ENCODE data around the gene KRTAP10-11. TPM values are rescaled to one million over a fixed set of nuclear protein-coding genes. Genes with fewer than 3 reads are reported as not detected.

KRTAP10-11 gene
- polyA plus RNA-seq, 1 of the 3 experiments (the other 2 are of a cell fraction), result not detected

DNA sequence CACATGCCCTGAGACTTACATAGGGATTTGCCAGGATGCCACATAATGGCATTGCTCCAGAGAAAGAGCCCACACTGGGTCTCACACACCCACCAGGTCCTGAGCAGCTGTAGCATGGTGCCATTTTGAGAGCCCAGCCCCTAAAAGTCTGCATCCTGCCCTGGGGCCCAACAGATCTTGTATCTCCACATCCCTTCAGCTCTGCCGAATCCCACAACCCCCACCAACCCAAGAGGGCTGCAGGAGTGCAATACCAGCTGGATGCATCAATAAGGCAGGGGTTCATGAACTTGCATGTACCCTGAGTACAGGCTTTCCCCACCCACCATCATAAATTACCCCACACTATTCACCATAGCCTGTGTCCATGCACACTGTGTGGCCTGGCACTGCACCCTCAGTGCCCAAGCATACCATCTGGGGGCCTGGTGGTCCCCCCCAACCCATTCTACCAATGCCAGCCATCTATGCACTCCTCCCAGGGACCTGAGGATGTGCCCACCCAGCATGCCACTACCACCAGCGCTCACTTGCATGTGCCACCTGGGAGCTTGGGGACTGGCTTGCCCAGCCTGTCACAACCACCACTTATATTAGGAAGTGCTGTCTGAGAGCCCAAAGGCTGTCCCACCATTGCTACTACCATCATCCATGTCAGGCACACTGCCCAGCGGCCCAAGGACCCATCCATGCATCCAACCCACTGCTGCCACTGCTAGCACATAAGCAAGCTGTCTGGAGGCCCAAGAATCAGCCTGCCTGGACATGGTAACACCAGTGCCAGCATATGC is 24.6 kb downstream of the KRTAP10-11 start:
- H3K9ac ChIP-seq, result no peak overlapping the region
- no peak for DNase-seq
- H3K9me3 ChIP-seq, result 0 out of 2 replicates have a peak, but pooled peaks cover 7% of the 10 kb centered on the region
- peaks cover 0 to 3% of the 10 kb centered on the region in 2 experiments; a peak in 1 of 4 replicates for H3K4me1 ChIP-seq (ENCODE audit: control insufficient read depth in 1 of 2, insufficient read depth in 2 of 2, low read depth in 1 of 2, low read length in 1 of 2)
- no peak overlapping the region for H3K4me3 ChIP-seq (ENCODE audit: low read depth in 2 of 2, low read length in 1 of 2)
- H3K36me3 ChIP-seq (replicated peaks in 1 of 2; ENCODE audit: control insufficient read depth in 1 of 2, insufficient read depth in 2 of 2, low read length in 1 of 2), result no peaks in the 10 kb centered on the region
- no peaks in the 10 kb centered on the region for H3F3A ChIP-seq (replicated peaks; ENCODE audit: insufficient read depth)
- no peak overlapping the region for H3K27ac ChIP-seq (ENCODE audit: low read depth in 2 of 2, low read length in 1 of 2)
- no peak overlapping the region for H2AFZ ChIP-seq (ENCODE audit: low read depth)
- H3K9me2 ChIP-seq, result no peaks in the 10 kb centered on the region
- ChIA-PET POLR2A (no interaction called here), CTCF (no interaction called here)
- TF ChIP-seq SIN3A (IDR thresholded peaks at IDR 0.05; ENCODE audit: borderline replicate concordance, low read depth, low read length), result no peak
- TF ChIP-seq NRF1 (IDR thresholded peaks at IDR 0.05; ENCODE audit: low read depth, low read length), result no peak
- no peak for TF ChIP-seq FOSL2 (IDR thresholded peaks at IDR 0.05; ENCODE audit: borderline replicate concordance, low read depth)
- TF ChIP-seq MXI1 (IDR thresholded peaks at IDR 0.05; ENCODE audit: low read depth, low read length), result no peak
- TF ChIP-seq RCOR1 (IDR thresholded peaks at IDR 0.05; ENCODE audit: low read length), result no peak
- no peak for TF ChIP-seq SMC3 (IDR thresholded peaks at IDR 0.05; ENCODE audit: low read depth, low read length)
- TF ChIP-seq REST (IDR thresholded peaks at IDR 0.05; ENCODE audit: low read depth, low read length), result no peak
- TF ChIP-seq, protein P1, sequence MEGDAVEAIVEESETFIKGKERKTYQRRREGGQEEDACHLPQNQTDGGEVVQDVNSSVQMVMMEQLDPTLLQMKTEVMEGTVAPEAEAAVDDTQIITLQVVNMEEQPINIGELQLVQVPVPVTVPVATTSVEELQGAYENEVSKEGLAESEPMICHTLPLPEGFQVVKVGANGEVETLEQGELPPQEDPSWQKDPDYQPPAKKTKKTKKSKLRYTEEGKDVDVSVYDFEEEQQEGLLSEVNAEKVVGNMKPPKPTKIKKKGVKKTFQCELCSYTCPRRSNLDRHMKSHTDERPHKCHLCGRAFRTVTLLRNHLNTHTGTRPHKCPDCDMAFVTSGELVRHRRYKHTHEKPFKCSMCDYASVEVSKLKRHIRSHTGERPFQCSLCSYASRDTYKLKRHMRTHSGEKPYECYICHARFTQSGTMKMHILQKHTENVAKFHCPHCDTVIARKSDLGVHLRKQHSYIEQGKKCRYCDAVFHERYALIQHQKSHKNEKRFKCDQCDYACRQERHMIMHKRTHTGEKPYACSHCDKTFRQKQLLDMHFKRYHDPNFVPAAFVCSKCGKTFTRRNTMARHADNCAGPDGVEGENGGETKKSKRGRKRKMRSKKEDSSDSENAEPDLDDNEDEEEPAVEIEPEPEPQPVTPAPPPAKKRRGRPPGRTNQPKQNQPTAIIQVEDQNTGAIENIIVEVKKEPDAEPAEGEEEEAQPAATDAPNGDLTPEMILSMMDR (IDR thresholded peaks at IDR 0.05), result no peak
- TF ChIP-seq POLR2AphosphoS5 (IDR thresholded peaks at IDR 0.05; ENCODE audit: low read depth, low read length), result no peak
- no peak for TF ChIP-seq MEF2A (IDR thresholded peaks at IDR 0.05; ENCODE audit: borderline replicate concordance, low read depth)
- TF ChIP-seq NFIC (IDR thresholded peaks at IDR 0.05; ENCODE audit: borderline replicate concordance), result no peak
- TF ChIP-seq TAF1 (IDR thresholded peaks at IDR 0.05; ENCODE audit: borderline replicate concordance, low read depth, low read length), result no peak
- TF ChIP-seq EP300 (IDR thresholded peaks at IDR 0.05; ENCODE audit: borderline replicate concordance in 1 of 2, low read depth in 1 of 2, low read length in 1 of 2), result no peak
- TF ChIP-seq MAX (IDR thresholded peaks at IDR 0.05; ENCODE audit: low read depth), result no peak
- no peak overlapping the region for H3K4me2 ChIP-seq
- 3% methylated on average over 3 of the region's 3 CpGs for WGBS (ENCODE audit: low lambda C conversion rate)
- no peaks in the 10 kb centered on the region for H4K20me1 ChIP-seq (ENCODE audit: insufficient read depth)
- 0 out of 2 replicates have a peak, but pooled peaks cover 10% of the 10 kb centered on the region for H3K27me3 ChIP-seq (ENCODE audit: insufficient read depth)
- no peaks in the 10 kb centered on the region for H3K79me2 ChIP-seq (ENCODE audit: insufficient read depth)

All from SK-N-SH (cell line).